GM12874 (cell line): Measurements from ENCODE around the gene LAMA3.

ENCODE experiments used
- TF ChIP-seq, protein P1 (sequence below): IDR thresholded peaks from 2 replicates; pipeline ENCODE4 v1.5.1; 2011; ENCODE audit warnings: low read depth, mild to moderate bottlenecking, control low read depth, low read length, moderate library complexity; ENCODE audit not compliant: insufficient read depth

LAMA3 gene

DNA sequence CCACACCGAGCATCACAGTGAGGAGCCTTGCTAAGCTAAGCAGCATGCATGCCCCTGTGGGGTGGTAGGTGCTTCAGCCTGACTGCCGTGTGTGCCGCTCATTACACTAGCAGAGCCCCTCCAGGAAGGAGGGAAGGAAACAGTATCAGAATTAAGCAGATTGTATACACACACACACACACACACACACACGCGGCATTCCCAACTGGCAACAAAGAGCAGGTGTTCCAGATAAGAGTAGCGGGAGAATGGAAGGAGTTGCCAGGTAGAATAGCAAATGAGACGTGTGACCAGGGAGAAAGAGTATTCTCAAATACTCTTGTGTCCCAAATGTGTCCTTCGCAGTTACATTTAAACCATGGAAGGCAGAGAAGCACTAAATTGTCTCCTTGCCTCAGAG lies 277.7 kb downstream of the LAMA3 start:
- TF ChIP-seq, protein P1, sequence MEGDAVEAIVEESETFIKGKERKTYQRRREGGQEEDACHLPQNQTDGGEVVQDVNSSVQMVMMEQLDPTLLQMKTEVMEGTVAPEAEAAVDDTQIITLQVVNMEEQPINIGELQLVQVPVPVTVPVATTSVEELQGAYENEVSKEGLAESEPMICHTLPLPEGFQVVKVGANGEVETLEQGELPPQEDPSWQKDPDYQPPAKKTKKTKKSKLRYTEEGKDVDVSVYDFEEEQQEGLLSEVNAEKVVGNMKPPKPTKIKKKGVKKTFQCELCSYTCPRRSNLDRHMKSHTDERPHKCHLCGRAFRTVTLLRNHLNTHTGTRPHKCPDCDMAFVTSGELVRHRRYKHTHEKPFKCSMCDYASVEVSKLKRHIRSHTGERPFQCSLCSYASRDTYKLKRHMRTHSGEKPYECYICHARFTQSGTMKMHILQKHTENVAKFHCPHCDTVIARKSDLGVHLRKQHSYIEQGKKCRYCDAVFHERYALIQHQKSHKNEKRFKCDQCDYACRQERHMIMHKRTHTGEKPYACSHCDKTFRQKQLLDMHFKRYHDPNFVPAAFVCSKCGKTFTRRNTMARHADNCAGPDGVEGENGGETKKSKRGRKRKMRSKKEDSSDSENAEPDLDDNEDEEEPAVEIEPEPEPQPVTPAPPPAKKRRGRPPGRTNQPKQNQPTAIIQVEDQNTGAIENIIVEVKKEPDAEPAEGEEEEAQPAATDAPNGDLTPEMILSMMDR, result no peak

DNA sequence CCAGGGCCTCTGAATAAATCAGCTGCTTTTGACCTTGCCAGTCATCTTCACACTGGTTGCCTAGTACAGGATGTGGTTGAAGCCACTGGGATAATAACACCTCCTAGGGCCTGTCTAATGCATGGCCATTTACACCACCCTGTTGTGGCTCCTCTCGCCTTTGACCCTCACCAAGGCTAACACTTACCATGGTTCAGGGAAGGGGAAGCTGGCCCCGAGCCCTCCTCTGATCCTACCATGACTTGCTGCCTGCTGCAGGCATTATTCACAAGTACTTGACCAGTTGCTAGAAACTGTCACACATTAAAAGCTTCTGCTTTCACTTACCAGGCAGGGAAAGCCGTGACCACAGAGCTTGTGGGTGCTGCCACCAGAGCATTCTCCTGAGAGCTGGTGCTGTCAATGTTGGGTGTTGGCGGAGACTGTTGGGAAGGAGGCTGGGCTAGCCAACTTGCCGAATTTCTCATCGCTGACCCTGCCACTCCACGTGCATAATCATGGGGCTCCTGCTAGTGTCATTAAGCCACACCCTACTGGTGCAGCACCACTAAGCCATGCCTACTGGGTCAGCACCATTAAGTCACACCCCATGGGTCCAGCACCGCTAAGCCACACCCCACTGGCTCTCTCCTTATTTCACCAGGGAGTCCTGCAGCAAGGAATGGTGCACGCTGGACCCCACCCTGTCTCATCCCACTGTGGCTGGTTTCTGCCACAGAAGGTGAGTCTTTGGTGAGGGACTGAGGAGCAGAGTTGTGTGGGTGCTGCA lies 278.3 kb downstream of the LAMA3 start:
- TF ChIP-seq, protein P1, result no peak

- TF ChIP-seq, protein P1, result no peak
Observed at GRCh38 chr18:23968638-23969604, 279.7 kb downstream of the LAMA3 start.

DNA sequence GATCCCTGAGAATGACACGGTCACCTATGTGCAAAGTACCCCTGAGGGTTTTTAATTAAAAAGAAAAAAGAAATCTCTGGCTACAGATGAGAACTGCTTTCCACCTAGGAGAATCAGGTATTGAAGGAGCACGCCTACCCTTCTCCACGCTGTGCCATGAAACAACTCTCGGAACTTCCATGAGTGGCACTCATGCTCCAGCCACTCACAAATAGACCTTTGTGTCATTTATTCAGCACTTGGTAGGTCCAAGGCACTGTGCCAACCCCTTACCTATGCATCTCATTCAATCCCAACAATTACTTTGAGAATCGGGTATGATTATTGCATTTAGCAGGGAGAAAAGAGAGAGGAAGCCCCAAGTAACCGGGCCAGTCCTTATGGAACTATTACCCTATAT lies 280.4 kb downstream of the LAMA3 start:
- TF ChIP-seq, protein P1, result no peak

- TF ChIP-seq, protein P1, result no peak
Observed at GRCh38 chr18:23970161-23971096, 281.2 kb downstream of the LAMA3 start.

GRCh38 chr18:23971097-23971440 lies 281.8 kb downstream of the LAMA3 start:
- TF ChIP-seq, protein P1, result no peak
